Frontal cortex (tissue), 4 donors: ENCODE data around the gene CACNA2D4. TPM values are rescaled to one million over a fixed set of nuclear protein-coding genes. Genes with fewer than 3 reads are reported as not detected.

Experiments
- DNase-seq, 2 donors: peaks; one replicate each; pipeline ENCODE4 v3.0.0; 2012; ENCODE audit warnings: low spot score in 2 of 2
- FAIRE-seq: peaks from 2 replicates; lab custom pipeline; 2012; peaks lifted over from hg19 to GRCh38; lab: Jason Lieb, UNC
- total RNA-seq: library from RNA; depleted of rRNA; stranded (reverse); fragments of >200 nt; gene quantifications from one replicate; pipeline ENCODE4 v1.2.3, GENCODE V29; 2014
- donor health status: control.
- donor health status: control.
- donor health status: control.

CACNA2D4 gene
- total RNA-seq, 1 donor from 2014 or later: not detected

DNA sequence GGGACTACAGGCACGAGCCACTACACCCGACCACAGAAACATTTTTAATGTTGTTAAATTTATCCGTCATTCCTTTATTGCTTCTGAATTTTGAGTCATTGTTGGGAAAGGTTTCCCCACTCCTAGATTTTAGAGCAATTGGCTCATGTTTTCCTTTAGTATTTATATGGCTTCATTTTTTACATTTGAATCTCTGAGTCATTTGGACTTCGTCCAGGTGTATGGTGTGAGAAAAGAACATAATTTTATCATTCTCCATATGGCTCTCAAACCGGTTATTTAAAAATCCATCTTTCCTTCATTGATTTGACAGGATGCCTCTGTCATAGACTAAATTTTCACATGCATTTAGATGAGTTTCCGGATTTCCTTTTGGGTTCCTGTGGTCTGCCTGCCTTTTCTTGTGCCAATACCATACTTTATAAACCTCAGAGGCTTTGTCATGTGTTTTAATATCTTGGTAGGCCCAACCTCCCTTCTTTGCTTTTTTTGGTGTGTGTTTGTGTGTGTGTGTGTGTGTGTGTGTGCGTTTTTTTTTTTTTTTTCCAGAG, 67.2 kb downstream of the CACNA2D4 start:
- no peak for FAIRE-seq
- DNase-seq: no peak

DNA sequence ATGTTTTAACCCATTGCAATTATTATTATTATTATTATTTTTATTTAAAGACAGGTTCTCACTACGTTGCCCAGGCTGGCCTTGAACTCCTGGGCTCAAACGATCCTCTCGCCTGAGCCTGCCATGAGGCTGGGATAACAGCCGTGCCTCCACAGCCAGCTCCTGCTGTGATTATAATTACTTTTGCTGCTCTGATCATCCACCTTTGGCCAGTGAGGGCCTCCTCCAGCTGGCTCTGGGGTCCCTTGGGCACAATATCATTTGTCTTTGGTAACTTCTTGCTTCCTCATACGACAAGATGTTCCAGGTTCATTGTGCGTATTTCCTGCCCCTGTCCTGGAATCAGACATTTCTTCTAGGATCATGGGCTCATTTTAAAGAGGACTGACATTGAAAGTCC, 69.7 kb downstream of the CACNA2D4 start:
- FAIRE-seq (no peak), DNase-seq (no peak)

DNA sequence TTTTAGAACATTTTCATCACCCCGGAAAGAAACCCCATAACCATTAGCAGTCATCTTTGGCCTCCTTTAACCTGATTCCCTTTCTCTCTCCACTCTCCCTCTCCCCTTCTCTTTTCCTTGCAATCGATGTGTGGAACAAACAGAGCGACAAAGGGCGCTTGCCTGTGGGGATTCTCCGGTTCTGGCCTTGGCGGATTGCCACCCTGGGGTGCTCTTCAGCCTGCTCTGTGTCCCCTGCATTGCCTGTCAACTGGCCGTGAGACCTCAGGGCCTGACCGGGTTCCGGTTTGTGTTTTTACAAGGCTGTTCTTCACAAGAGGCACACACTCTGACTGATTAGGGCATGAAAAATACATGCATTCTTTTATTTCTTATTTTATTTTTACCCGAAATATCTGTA, 70.3 kb downstream of the CACNA2D4 start:
- FAIRE-seq: no peak

DNA sequence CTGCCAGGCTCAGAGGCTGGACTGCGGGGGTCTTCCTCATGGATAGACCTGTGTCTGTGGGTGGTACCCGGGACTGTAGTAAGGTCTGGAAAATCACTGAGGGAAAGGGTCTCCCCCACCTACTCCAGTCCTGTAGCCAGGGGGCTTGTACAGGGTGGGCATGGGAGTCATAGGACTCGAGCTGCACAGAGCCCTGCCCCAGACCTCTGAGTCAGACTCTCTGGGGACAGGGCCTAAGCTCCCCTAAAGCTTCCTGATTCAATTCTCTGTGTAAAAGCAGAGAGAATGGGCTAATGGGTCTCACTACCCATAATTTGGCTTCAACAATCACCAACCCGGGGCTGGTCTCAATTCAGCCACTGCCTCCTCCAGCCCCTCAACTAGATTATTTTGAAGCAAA, 71.0 kb downstream of the CACNA2D4 start:
- FAIRE-seq: no peak

More for the DNA sequence above, 70.3 kb downstream of the CACNA2D4 start:
- no peak for DNase-seq

DNA sequence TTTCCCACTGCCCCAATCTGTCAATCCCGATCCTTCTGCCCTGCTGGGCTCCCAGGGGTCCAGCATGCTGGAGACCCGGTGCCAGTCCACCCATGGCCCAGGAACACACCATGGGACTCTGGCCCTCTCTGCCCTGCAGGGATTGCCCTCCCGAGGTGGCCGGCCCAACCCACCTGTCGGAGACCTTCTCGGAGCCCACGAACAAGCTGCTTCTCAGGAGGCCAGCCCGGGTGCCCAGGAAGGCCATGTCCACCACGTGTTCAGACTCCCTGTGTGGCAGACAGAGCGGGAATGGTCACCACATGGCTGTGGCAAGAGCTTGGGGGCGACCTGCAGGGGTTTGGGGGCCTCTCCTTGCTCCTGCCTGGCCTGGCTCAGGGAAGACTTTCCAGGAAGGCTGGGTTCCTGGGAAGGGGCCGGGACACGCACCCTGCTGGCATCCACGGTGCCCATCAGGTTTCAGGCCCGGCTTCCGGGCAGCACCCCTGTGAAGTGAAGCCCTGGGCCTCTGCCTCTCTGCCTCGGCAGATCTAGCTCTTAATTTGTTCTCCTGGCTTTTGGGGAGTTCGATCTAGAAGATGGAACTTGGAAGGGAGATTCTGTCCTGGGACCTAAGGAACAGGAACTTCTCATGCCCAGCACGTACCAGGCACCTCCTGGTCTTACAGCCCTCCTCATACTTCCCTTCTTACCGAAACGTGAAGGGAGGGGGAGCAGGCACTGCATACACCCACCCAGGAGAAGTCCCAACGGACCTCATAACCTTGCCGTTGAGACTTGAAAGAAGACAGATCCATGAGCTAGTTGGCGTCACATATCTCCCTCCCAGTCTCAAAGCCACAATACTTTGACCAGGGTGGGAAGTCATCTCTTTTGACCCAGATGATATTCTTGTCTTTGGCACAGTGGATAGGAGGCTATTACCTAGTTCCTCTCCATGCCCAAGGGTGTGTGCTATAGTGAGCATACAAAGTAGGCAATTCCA, 71.7 kb downstream of the CACNA2D4 start:
- no peak for DNase-seq
- no peak for FAIRE-seq

More for the DNA sequence above, 71.0 kb downstream of the CACNA2D4 start:
- no peak for DNase-seq

DNA sequence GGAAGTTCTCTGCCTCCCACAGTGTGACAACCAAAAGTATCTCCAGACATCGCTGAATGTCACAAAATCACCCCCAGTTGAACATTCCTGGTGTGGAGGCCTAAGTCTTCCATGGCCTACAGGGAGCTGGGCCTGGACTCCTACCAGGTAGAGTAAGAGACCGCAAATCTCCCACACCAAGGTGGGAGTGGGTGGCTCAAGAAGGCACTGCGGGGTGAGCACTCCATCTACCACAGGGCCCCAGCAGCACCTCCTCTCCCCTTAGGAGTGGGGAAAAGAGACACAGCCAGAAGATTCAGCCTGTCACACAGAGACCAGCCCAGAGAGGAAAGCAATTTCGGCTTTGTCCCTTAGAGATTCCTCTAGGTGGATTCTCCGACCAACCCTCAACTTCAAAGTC, 72.6 kb downstream of the CACNA2D4 start:
- no peak for DNase-seq
- no peak for FAIRE-seq

DNA sequence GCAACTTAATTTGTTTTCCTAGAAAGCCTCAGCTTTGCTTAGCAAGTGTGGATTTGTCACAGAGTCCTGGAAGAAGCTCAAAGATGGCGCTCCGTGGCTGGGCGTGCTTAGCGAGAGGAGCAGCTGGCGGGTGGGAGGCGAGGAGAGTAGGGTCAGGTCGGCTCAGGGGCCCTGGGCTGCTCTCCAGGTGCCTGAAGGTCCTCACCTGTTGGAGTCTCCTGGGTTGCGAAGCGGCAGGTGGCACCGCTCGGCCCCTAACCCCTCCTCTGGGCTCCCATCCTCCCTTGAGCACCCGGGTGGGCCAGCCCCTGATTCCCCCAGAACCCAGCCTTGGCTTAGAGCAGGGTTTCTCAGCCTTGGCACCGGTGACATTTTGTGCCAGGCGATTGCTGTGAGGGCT, 73.0 kb downstream of the CACNA2D4 start:
- FAIRE-seq (no peak), DNase-seq (no peak)

DNA sequence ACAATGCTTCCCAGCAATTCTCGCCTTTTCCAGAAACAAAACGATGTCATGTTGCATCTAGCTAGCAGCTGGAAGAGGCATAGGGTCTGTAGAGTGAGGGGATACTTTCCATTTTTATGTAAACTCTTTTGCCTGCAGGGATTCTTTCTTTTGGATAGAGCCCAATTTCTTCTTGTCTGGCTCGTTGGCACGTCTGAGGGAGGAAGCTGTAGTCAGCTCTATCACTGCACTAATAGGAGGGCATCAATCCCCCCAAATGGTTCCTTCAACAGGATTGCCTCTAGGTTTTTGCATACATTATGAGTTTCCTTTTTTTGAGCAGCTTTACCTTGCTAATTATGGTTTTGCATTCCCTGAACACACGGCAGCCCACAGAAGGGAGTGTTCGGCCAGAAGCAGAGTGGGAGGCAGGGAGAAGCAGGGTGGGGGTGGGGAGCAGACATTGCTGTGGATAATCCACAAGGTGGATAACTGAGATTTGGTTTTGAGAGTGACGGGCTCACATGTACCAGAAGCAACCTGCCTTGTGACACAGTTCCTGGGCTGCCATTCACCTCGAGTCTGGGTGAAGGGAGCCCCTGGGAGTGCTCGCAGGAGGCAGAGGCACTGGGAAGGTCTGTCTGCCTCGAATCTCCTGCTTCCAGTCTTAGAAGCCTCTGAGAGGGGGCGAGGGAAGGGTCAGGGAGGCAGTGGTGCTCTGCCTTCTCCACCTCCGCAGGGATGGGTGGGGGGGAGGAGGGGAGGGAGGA, 73.6 kb downstream of the CACNA2D4 start:
- FAIRE-seq: no peak

DNA sequence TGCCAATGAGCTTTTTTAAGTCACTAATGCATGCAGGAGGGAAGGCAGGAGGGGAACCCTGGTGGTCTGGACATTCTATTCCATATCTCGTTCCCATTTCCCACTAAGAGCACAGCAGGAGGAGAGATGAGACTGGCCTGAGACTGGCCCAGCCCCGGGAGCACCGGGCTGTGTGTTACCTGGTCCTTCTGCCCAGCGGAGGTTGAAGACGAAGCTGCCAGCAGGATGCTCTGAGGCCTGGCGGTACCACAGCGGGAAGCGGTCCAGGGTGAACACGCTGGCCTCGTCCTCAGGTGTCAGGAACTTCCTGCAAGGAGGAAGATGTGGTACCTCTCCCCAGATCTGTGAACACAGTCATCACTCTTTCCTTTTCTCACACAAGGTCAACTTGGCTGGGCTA, 74.2 kb downstream of the CACNA2D4 start:
- DNase-seq: no peak

More for the DNA sequence above, 73.6 kb downstream of the CACNA2D4 start:
- no peak for DNase-seq

DNA sequence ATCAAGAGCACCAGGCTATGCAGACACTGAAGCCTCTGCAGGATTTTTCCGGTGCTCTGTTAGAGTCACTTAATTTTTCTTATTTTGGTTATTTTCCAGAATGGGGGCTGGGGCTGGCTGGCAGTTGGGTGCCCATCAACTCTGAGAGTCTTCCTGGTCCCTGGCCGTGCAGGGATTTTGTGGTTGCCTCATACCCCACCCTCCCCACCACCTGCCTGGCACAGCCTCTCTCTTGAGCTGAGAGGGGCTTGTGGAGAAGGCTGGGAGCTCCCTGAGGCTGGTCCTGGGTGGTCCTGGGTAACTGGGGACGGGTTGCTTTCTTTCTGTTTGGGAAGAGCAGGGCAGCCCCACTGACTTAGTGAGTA, 74.8 kb downstream of the CACNA2D4 start:
- FAIRE-seq: no peak
- no peak for DNase-seq

More for the DNA sequence above, 74.2 kb downstream of the CACNA2D4 start:
- FAIRE-seq: no peak

DNA sequence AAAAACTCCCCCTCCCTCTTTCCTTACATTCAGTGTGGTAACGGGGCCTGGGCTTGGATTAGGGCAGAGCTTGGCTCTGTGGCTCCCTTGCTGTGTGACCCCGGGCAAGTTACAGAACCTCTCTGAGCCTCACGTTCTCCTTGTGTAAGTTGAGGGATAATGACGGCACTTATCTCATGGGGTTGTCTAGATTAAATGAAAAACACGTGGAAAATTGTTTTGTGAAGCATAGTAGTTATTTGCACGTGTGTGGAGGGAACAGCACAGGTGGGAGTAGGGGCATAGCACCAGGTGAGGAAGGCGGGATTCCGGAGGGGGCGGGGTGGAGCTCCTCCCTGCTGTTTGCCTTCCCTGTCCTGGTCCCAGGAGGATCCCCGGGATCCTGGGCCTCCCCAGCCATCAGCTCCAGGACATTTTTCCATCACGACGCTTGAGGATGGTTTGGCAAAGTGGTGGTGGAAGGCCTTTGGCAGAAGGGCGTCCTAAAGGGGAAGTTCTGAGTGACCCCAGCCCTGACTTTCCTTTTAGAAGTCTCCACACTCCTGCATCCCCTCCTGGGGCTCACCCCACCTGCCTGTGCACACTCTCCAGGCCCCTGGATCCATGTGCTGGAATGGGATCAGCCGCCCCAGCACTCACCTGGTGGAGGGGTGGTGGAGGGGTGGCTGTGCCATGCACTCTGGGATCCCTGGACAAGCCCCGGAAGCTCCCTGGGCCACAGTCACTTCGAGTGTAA, 75.4 kb downstream of the CACNA2D4 start:
- no peak for FAIRE-seq

DNA sequence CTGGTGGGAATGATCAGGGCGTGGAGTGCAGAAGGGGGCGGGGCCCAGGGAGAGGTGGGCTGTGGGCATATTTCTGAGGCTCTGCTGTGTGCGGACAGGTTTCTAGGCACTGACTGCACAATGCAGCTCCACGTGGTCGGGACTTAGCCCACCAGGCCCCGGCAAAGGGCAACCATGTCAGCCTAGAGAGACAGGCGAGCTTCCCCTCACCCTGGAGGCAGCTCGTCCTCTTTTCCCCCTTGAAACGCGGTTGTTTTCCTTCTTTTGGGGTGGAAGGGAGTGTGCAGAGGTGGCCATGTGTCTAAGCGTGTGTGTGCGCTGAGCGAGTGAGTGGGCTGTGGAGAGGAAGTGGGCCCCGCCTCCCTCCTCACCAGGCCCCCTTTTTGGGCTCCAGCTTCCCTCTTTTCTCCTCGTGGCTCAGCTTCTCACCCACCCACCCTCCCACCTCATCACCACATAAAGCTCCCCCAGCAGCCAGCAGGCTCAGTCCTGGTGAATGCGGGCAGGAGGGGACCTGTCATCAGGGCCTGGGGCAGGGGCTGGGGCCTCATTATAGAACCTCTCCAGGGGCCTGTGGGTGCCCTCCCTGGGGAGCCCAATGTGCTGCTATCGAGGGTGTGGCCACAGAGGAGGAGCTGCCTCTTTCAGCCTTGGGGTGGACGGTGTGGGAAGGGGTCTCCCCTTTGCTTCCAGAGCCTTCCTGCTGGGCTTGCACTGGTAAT, 76.1 kb downstream of the CACNA2D4 start:
- FAIRE-seq: no peak
- no peak for DNase-seq

More for the DNA sequence above, 75.4 kb downstream of the CACNA2D4 start:
- DNase-seq: no peak

DNA sequence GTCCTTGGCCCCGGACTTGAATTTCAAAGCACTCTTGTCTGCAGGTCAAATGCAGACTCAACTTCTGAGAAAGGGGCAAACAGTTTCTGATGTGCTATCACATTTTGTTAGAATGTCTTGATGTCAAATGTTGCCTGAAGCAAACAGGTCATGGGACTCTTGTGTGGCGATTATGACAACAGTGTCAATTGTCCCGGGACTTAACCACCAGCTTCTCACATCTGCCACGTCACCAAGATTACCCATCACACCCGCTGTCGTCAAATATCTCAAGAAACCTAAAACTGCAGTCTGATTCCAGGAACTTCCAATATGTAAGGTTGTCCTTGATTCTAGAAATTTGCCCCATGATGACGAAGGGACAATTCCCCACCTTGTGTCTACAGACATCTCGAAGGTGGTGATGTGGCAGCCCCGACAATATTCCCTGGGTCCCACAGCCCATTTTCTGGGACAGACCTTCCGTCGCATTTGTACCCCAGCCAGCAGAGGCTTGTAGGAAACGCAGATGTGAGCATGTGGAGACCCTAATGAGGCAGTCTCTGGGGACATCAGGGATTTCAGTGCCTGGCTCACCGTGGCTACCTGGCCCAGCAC, 76.8 kb downstream of the CACNA2D4 start:
- DNase-seq (no peak), FAIRE-seq (no peak)

DNA sequence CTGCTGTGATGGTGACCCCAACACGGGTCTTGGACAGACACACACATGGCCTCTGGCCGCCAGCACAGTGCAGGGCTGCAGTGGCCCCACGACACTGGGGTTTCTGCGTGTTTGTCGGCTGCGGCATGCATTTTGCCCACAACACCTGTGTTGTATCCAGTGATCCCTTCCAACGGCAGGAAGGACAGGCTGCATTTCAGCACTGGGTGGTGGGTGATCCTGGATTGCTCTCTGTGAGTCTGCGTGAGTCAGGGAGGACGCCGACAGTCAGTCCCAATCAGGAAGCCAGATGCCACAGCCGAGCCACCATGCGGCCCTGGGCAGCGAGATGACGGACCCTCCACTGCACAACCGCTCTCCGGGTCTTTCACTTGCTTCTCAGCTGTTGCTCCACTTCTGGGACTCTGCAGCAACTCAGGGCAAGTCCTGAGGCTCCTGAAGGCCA, 77.4 kb downstream of the CACNA2D4 start:
- FAIRE-seq (no peak), DNase-seq (no peak)

DNA sequence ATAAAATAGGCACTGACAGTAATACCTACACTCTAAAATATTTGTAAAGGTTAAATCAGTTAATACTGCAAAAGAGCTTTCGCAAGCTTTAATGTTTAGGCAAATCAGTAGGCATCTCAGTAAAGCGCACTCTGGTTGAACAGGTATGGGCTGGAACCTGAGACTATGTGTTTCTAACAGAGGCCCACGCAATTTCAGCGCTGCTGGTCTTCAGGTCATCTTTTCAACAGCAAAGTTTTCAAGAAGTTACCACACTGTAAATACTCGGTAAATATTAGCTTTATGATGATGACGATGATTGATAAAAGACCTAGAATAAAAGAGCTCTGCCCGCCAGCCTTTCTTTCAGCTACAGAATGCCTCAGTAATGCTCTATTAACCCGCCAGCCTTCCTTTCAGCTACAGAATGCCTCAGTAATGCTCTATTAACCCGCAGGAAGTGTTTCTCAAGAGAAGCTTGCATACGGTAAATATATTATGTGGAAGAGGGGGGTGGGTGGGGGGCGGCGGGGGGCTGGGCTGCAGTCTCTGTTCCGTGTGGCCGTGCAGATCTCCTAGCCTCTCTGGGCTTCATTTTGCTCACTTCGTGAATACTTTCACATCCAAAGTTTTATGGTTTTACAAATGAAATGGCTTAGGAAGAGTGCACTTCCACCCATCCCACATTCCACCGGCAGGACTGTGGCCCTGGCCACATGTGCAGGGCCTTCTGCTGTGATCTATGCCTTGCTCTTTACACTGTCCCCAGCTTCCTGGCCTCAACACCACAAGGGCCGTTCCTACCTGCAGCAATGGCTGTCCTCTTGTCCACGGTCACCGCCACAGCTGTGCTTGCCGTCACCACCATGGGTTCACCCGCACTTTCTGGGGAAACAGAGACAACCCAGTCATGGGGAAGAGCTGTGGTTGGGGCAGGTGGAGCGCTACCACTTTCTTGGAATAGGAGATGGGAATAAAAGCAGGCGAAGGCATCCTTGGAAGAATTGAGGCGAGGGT, 78.2 kb downstream of the CACNA2D4 start:
- FAIRE-seq: no peak
- DNase-seq: no peak

DNA sequence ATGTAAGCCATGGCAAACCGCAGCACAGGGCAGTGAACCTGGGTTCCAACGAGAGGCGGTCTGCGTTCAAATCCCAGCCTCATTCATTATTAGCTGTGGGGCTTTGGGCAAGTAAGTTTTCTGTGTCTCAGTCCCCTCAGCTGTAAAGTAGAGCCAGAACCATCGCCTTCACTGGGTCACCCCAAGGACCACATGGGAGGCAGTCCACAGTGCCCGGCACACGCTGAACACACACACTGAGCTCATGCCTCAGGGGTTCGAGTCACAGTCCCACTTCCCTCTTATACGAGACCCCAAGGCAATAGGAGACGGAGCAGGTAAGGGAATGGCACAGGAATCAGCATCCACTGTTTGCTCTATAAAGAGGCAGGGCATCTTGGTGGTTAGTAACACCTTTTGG, 79.0 kb downstream of the CACNA2D4 start:
- FAIRE-seq (no peak), DNase-seq (no peak)

DNA sequence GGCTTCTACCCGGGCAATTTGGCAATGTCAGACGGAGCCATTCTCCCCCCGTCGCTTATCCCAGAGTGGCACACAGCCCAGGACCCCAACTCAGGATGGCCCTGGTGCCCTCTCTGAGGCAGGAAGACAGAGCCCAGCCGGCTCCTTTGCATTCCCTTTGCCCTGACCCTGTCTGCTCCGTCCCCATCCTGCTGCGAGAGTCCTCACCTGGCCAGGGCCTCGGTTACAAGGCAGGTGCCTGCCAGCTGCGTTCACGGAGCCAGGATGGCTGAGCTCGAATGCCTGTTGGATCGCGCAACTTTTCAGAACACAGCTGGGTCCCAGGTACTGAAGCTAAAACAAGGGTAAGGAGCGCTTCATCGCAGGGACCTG, 79.5 kb downstream of the CACNA2D4 start:
- DNase-seq (no peak), FAIRE-seq (no peak)
